ENCODE results near the gene RBFOX2.

DNA sequence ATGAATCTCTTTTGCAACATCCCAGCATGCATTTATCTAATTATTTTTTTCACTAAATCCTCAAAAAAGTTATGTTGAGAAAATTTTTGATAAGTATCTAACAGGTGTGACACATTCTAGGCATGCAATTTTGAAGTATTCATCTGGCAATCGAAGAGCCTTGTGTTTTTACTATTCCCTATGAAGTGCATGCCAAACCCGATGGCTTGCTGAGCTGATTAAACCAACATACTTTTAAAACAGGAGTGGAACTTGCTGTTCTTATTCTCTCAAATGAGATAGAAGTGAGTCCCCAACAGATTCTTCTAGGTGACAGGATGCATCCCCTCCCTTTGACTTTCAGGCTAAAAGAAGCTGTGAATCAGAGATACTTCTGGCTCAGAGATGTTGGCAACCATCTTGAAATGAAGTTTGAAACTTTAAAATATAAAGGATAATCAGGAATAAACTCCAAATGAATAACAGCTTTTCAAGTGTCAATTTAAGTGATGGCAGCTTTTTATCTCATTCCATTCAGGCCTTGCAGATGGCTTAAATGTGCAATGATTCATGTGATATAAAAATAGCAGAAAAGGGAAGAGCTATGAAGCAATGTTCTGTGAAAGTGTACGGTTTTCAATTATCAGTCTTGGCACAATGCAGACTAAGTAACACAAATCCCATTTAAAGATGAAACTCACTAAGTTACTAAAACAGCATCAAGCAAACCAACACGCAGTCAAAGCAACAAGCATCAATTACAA, 243.3 kb downstream of the RBFOX2 start:
- TF ChIP-seq CTCF (IDR thresholded peaks at IDR 0.05; ENCODE audit: low read depth, low read length): no peak
- no peak for TF ChIP-seq EZH2phosphoT487 (IDR thresholded peaks at IDR 0.05; ENCODE audit: low read depth)

Measured in OCI-LY3 (cell line).